OCI-LY1 (cell line): ENCODE data around the gene TCERG1.

ENCODE experiments used
- H2AFZ ChIP-seq: fragments of 200-600 bp; sonication (generic), shearing (Covaris generic); 2 replicates; pipeline ENCODE4 v1.6.0; 2014; ENCODE audit warnings: antibody characterized with exemption, mild to moderate bottlenecking, low read length
- H3F3A ChIP-seq: fragments of 200-600 bp; sonication (generic), shearing (Covaris generic); 2 replicates; pipeline ENCODE4 v1.6.0; 2014; ENCODE audit warnings: mild to moderate bottlenecking, antibody characterized with exemption, low read length, moderate library complexity; ENCODE audit not compliant: insufficient read depth
- H3K27ac ChIP-seq: fragments of 200-600 bp; sonication (generic); 2 replicates; pipeline ENCODE4 v1.5.1; 2014; ENCODE audit warnings: low read length, mixed run types, mild to moderate bottlenecking, low read depth; ENCODE audit not compliant: poor library complexity, severe bottlenecking
- H3K27me3 ChIP-seq: fragments of 200-600 bp; sonication (generic); 2 replicates; pipeline ENCODE4 v1.6.0; 2014; ENCODE audit warnings: antibody characterized with exemption, mild to moderate bottlenecking, low read length, moderate library complexity; ENCODE audit not compliant: insufficient read depth
- H3K36me3 ChIP-seq: fragments of 200-600 bp; sonication (generic); 2 replicates; pipeline ENCODE4 v1.6.1; 2014; ENCODE audit warnings: mild to moderate bottlenecking, antibody characterized with exemption, low read length, moderate library complexity, mixed read lengths; ENCODE audit not compliant: insufficient read depth
- H3K4me1 ChIP-seq: fragments of 200-600 bp; sonication (generic); 2 replicates; pipeline ENCODE4 v1.5.1; 2014; ENCODE audit warnings: mild to moderate bottlenecking, low read length, moderate library complexity; ENCODE audit not compliant: insufficient read depth, severe bottlenecking
- H3K4me2 ChIP-seq: fragments of 200-600 bp; sonication (generic), shearing (Covaris generic); 2 replicates; pipeline ENCODE4 v1.6.1; 2014; ENCODE audit warnings: low read length
- H3K4me3 ChIP-seq: fragments of 200-600 bp; sonication (generic); 2 replicates; pipeline ENCODE4 v1.5.1; 2014; ENCODE audit warnings: low read length, low read depth, mild to moderate bottlenecking, mixed read lengths; ENCODE audit not compliant: poor library complexity, severe bottlenecking
- H3K79me2 ChIP-seq: fragments of 200-600 bp; shearing (Covaris generic); 2 replicates; pipeline ENCODE4 v1.6.1; 2016; ENCODE audit warnings: mixed run types, low read length, mixed read lengths; ENCODE audit not compliant: insufficient read depth
- H3K9ac ChIP-seq: fragments of 200-600 bp; sonication (generic), shearing (Covaris generic); 2 replicates; pipeline ENCODE4 v1.6.1; 2014; ENCODE audit warnings: mild to moderate bottlenecking, low read length, mixed read lengths
- H3K9me2 ChIP-seq: fragments of 200-600 bp; sonication (generic), shearing (Covaris generic); 2 replicates; pipeline ENCODE4 v1.6.1; 2014; ENCODE audit warnings: low read depth, mild to moderate bottlenecking, low read length, mixed read lengths
- H3K9me3 ChIP-seq: fragments of 200-600 bp; shearing (Covaris generic); 2 replicates; pipeline ENCODE4 v1.6.1; 2014; ENCODE audit warnings: low read length, mixed read lengths
- H4K20me1 ChIP-seq: fragments of 200-600 bp; sonication (generic), shearing (Covaris generic); 2 replicates; pipeline ENCODE4 v1.6.0; 2016; ENCODE audit warnings: mild to moderate bottlenecking, low read length; ENCODE audit not compliant: insufficient read depth
- CTCF ChIP-seq: fragments of 200-600 bp; sonication (generic), shearing (Covaris generic); IDR thresholded peaks from 2 replicates; pipeline ENCODE4 v1.5.1; 2017; ENCODE audit warnings: mild to moderate bottlenecking, antibody characterized with exemption, low read length, moderate library complexity, mixed read lengths
- EZH2 ChIP-seq: fragments of 200-600 bp; sonication (generic), shearing (Covaris generic); IDR thresholded peaks from 2 replicates; pipeline ENCODE4 v1.8.0; 2017; ENCODE audit warnings: borderline replicate concordance, mixed run types, mild to moderate bottlenecking, antibody characterized with exemption, low read length, moderate library complexity, mixed read lengths

The TCERG1 gene

GRCh38 chr5:146519554-146519953, 72.4 kb downstream of the TCERG1 start:
- no peaks in the 10 kb centered on the region for H3K79me2 ChIP-seq
- no peaks in the 10 kb centered on the region for H4K20me1 ChIP-seq
- no peak overlapping the region for H2AFZ ChIP-seq
- H3K9me3 ChIP-seq: no peaks in the 10 kb centered on the region
- H3K4me1 ChIP-seq: no peaks in the 10 kb centered on the region
- H3F3A ChIP-seq: no peaks in the 10 kb centered on the region
- no peaks in the 10 kb centered on the region for H3K36me3 ChIP-seq
- TF ChIP-seq CTCF: no peak
- TF ChIP-seq EZH2: no peak
- H3K9me2 ChIP-seq: no peaks in the 10 kb centered on the region
- H3K9ac ChIP-seq: no peak overlapping the region
- no peak overlapping the region for H3K4me3 ChIP-seq
- H3K27me3 ChIP-seq: no peaks in the 10 kb centered on the region
- H3K4me2 ChIP-seq: no peak overlapping the region
- no peak overlapping the region for H3K27ac ChIP-seq

DNA sequence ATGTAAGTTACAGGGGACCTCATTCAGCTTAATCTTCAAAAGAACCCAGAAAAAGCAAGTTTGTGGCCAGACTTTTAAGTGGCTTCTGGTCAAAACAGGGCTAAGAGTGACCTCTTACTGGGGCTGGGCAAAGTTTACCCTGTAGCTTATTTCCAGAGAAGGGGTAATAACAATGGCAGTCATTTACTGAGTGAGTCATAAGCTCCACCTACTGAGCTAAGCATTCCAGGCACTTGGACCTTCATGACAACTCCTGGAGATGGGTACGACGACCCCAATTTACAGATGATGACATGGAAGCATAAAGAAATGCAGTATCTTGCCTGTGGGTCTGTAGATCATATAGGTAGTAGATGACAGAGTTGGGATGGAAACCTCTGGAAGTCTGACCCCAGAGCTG, 73.6 kb downstream of the TCERG1 start:
- Histone ChIP-seq H4K20me1 (no peaks in the 10 kb centered on the region), H3K9me3 (no peaks in the 10 kb centered on the region), H3K79me2 (no peaks in the 10 kb centered on the region), H3K27ac (no peak overlapping the region), H3K9ac (no peak overlapping the region), H3K9me2 (no peaks in the 10 kb centered on the region), H3K36me3 (no peaks in the 10 kb centered on the region), H2AFZ (no peak overlapping the region), H3K27me3 (no peaks in the 10 kb centered on the region), H3K4me2 (no peak overlapping the region), H3K4me1 (no peaks in the 10 kb centered on the region), H3K4me3 (no peak overlapping the region), H3F3A (no peaks in the 10 kb centered on the region)
- TF ChIP-seq EZH2 (no peak), CTCF (no peak)

DNA sequence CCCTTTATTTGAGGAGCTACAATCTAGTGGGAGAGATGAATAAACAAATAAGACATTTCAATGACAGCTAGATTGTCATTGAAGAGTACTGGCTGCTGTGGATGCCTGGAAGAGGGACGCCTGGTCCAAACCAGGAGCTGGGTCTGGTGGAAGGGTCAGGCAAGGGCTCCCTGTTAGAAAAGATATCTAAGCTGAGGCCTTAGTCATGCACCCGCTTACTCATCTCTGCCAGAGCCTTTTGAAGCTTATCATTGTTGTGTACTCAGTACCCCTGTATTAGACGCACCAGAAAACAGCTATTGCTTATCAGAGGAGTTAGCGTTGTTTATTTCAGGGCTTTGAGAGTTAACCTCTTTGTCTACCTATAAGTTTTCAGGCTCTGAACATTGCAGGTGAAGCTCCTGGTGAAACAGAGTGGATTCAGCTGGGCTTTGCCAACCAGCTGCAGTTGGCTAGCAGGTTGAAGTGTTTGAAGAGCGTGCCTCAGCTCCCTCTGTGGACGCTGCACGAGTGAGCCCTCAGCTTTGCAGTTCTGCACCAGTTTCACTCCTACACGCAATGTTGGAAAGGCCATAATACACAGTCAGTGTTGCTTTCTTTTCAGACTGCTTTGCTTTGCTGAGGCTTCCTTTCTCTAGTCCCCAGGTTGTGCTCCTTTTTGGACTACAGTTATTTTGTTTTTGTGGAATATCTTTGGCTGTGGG, 74.4 kb downstream of the TCERG1 start:
- H2AFZ ChIP-seq: no peak overlapping the region
- H3K27me3 ChIP-seq: no peaks in the 10 kb centered on the region
- H3F3A ChIP-seq: no peaks in the 10 kb centered on the region
- no peaks in the 10 kb centered on the region for H3K36me3 ChIP-seq
- H4K20me1 ChIP-seq: no peaks in the 10 kb centered on the region
- no peaks in the 10 kb centered on the region for H3K79me2 ChIP-seq
- no peaks in the 10 kb centered on the region for H3K4me1 ChIP-seq
- no peak overlapping the region for H3K4me3 ChIP-seq
- H3K9me3 ChIP-seq: no peaks in the 10 kb centered on the region
- H3K4me2 ChIP-seq: no peak overlapping the region
- TF ChIP-seq CTCF (no peak), EZH2 (no peak)
- no peak overlapping the region for H3K27ac ChIP-seq
- H3K9ac ChIP-seq: no peak overlapping the region
- H3K9me2 ChIP-seq: no peaks in the 10 kb centered on the region
